ENCODE data around the gene HLCS.
A peak's percentile ranks its signal among the peaks of the same experiment; 100 is the strongest.

The HLCS gene

DNA sequence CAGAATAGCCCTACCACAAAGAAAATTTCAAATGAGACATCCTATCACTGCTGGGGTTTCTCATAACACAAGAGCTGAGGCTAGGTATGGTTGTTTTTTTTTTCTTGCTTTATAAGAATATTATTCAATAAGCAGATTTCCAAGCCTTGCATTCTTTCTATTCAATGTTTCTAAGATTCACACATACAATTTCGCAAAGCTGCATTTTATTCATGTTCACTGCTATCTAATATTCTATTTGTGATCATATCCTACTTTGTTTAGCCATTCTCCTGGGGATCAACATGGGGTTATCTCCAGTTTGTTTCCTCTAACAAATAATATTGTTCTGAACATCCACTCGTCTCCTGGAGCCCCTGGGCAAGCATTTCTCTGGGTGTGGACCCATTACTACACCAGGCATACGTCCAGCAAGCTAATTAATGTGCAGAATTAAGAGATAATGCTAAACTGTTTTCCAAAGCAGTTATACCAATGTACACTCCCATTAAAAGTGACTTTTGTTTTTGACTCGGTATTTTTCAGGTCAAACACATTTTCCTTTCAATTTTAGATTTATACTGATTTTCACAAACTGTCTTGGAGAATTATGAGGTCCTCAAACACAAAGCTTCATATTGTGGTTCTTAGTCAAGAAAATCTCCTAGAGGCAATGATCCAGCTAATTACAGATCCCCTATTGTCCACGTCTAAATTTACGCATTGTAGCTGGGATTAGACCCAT, 15.7 kb upstream of the HLCS start:
- peaks cover 10% of the 10 kb centered on the region for H3K4me1 ChIP-seq (ENCODE audit: insufficient read depth, low read length)
- no peaks in the 10 kb centered on the region for H3K9me3 ChIP-seq (ENCODE audit: insufficient read depth, low read depth, low read length)
- H3K36me3 ChIP-seq (ENCODE audit: insufficient read depth, low read length) = no peaks in the 10 kb centered on the region
- whole genome bisulfite sequencing = 75% methylated on average over 6 of the region's 6 CpGs
- H3K27me3 ChIP-seq (ENCODE audit: insufficient read depth, low read length) = peaks cover 31% of the 10 kb centered on the region
- H3K4me3 ChIP-seq (ENCODE audit: low read length) = no peak overlapping the region
- no peak overlapping the region for H3K9ac ChIP-seq (ENCODE audit: low read depth, low read length)
- no peak overlapping the region for H3K27ac ChIP-seq (ENCODE audit: low read depth, low read length)

DNA sequence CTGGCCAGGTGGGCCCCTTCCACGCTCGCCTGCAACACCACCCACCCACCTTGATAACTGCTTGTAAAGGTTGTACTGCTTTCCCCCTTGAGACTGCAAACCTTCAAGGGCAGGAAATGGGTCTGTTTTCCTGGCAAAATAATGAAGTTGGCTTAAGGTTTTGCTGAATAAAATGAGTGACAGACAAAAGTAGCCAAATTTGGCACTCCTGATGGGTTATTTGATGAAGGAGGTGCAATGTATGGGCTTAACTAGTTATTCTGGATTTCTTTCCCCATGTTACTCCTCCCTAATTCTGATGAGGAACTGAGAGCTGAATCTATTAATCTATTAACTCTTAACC, 14.6 kb upstream of the HLCS start:
- Histone ChIP-seq H3K4me1 (ENCODE audit: insufficient read depth, low read length) (peaks cover 11% of the 10 kb centered on the region), H3K4me3 (ENCODE audit: low read length) (peak overlapping the region; percentile 64), H3K27ac (ENCODE audit: low read depth, low read length) (no peak overlapping the region), H3K36me3 (ENCODE audit: insufficient read depth, low read length) (no peaks in the 10 kb centered on the region), H3K9ac (ENCODE audit: low read depth, low read length) (peak overlapping the region; percentile 28; the same call in 1 of the 2 replicates), H3K27me3 (ENCODE audit: insufficient read depth, low read length) (peaks cover 31% of the 10 kb centered on the region), H3K9me3 (ENCODE audit: insufficient read depth, low read depth, low read length) (no peaks in the 10 kb centered on the region)
- WGBS = 0% methylated on average over 2 of the region's 2 CpGs

DNA sequence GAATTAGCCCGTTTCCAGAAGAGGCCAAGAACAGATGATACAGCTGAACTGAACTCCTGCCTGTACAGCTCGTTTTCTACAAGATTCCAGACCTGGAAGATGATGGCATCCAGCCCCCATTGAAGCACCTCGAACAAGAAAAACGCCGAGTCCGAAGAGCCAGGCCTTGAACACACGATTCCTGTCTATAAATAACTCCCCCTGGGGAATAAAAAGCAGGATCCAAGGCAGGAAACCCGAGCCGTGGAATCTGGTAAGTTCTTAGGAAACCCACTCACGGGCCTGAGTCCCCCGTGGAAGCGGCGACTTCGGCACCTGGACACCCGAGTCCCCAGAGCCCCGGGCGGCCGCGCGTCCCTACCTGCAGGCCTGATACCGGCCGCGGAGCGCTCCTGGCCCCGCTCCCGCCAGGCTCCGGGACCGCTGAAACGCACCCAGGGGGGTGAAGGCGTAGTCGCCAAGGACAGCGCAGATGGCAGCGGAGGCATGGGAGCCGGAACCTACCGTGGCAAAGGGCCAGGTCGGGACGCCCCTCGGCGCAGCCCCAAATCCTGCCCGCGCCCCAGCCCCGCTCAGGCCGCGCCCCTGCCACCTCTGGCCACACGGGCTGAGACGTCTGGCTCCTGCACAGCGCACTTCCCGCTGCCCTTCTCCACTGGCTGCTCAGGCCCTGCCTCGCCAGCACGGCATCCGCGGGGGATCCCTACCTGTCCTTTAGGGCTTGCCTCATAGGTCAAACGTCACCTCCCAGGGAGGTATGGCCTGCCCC, 14.0 kb upstream of the HLCS start:
- Histone ChIP-seq H3K27ac (ENCODE audit: low read depth, low read length) (no peak overlapping the region), H3K9me3 (ENCODE audit: insufficient read depth, low read depth, low read length) (no peaks in the 10 kb centered on the region), H3K4me1 (ENCODE audit: insufficient read depth, low read length) (peaks cover 11% of the 10 kb centered on the region), H3K27me3 (ENCODE audit: insufficient read depth, low read length) (peaks cover 31% of the 10 kb centered on the region), H3K9ac (ENCODE audit: low read depth, low read length) (peak overlapping the region; percentile 28; the same call in 1 of the 2 replicates), H3K4me3 (ENCODE audit: low read length) (peak overlapping the region; percentile 64), H3K36me3 (ENCODE audit: insufficient read depth, low read length) (no peaks in the 10 kb centered on the region)
- WGBS = 13% methylated on average over 53 of the region's 53 CpGs

DNA sequence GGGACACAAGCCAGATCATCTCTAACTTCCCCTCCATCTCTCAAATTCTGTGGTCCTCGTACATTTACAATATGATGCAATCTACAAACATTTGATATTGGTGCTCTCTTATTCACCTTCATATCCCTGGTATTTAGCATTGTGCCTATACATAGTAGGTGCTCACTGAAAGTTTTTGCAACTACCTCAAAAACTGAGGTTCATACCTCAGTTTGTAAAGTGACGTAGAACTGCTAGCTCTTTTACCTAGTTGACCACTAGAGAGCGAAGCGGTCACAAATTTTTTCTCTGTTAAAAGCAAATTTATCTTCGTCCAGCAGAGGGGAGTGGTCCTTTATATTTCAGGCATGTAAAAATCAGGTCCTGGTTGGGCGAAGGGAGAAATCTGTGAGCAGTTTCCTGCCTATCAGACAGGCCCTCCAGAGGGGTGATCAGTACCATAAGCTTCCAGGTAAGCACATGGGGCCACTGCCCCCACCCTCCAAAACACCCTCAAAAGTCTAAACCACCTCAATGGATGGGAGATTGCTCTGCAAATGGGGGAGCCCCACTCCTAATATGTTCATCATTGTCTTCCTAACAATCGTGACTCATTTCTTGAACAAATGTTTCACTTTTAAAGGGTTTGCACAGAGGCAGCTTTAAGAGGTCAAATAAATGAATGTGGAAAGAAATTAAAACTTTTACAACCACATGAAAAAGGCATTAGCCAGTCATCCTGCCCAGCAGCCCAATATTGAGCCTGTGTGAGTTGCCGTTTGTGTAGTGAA, 10.6 kb upstream of the HLCS start:
- Histone ChIP-seq H3K4me3 (ENCODE audit: low read length) (no peak overlapping the region), H3K36me3 (ENCODE audit: insufficient read depth, low read length) (no peaks in the 10 kb centered on the region), H3K4me1 (ENCODE audit: insufficient read depth, low read length) (peaks cover 11% of the 10 kb centered on the region), H3K9me3 (ENCODE audit: insufficient read depth, low read depth, low read length) (no peaks in the 10 kb centered on the region), H3K27me3 (ENCODE audit: insufficient read depth, low read length) (peaks cover 28% of the 10 kb centered on the region), H3K9ac (ENCODE audit: low read depth, low read length) (no peak overlapping the region), H3K27ac (ENCODE audit: low read depth, low read length) (no peak overlapping the region)
- WGBS = 51% methylated on average over 8 of the region's 8 CpGs

DNA sequence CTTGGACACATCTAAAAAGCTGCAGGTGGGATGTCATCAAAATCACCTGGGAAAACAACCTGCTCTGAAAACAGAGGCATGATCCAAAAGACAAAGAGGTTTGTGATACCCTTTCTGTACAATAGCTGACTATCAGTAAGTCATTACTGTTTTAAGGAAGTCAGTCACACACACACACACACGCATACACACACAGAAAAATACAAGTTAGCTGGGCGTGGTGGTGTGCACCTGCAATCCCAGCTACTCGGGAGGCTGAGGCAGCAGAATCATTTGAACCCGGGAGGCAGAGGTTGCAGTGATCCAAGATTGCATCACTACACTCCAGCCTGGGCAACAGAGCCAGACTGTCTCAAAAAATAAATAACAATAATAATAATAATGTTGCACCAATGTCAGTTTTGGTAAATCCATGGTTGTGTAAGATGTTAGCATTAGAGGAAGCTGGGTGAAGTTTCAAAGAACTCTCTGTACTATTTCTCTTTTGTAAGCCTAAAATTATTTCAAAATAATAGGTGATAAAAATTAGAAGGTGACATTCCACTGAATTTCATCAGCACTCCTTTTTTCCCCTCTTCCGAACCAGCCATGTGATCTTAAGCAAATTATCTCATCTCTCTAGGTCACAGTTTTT, 9.9 kb upstream of the HLCS start:
- Histone ChIP-seq H3K9ac (ENCODE audit: low read depth, low read length) (no peak overlapping the region), H3K36me3 (ENCODE audit: insufficient read depth, low read length) (no peaks in the 10 kb centered on the region), H3K27ac (ENCODE audit: low read depth, low read length) (no peak overlapping the region), H3K4me3 (ENCODE audit: low read length) (no peak overlapping the region), H3K27me3 (ENCODE audit: insufficient read depth, low read length) (peaks cover 21% of the 10 kb centered on the region), H3K9me3 (ENCODE audit: insufficient read depth, low read depth, low read length) (no peaks in the 10 kb centered on the region), H3K4me1 (ENCODE audit: insufficient read depth, low read length) (peaks cover 11% of the 10 kb centered on the region)
- WGBS = 89% methylated on average over 5 of the region's 5 CpGs

DNA sequence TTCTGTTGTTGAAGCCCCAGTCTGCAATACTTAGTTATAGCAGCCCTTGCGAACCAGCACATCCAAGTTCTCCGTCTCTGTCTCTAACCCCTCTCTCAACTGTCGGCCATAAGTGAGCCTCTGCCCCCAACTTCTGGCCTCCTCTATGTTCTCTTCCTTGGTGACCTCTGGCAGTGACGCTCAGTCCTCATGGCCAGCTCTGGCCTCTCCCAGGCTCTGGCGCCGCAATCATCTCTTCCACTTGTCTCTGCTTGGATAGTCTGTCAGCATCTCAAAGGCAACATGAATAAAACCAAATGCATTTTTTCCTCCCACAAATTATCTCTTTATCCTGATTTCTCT, 8.4 kb upstream of the HLCS start:
- no peak overlapping the region for H3K4me3 ChIP-seq (ENCODE audit: low read length)
- no peak overlapping the region for H3K27ac ChIP-seq (ENCODE audit: low read depth, low read length)
- H3K4me1 ChIP-seq (ENCODE audit: insufficient read depth, low read length) = peaks cover 6% of the 10 kb centered on the region
- 87% methylated on average over 6 of the region's 6 CpGs for WGBS
- no peaks in the 10 kb centered on the region for H3K36me3 ChIP-seq (ENCODE audit: insufficient read depth, low read length)
- no peak overlapping the region for H3K9ac ChIP-seq (ENCODE audit: low read depth, low read length)
- H3K27me3 ChIP-seq (ENCODE audit: insufficient read depth, low read length) = peaks cover 6% of the 10 kb centered on the region
- H3K9me3 ChIP-seq (ENCODE audit: insufficient read depth, low read depth, low read length) = no peaks in the 10 kb centered on the region

DNA sequence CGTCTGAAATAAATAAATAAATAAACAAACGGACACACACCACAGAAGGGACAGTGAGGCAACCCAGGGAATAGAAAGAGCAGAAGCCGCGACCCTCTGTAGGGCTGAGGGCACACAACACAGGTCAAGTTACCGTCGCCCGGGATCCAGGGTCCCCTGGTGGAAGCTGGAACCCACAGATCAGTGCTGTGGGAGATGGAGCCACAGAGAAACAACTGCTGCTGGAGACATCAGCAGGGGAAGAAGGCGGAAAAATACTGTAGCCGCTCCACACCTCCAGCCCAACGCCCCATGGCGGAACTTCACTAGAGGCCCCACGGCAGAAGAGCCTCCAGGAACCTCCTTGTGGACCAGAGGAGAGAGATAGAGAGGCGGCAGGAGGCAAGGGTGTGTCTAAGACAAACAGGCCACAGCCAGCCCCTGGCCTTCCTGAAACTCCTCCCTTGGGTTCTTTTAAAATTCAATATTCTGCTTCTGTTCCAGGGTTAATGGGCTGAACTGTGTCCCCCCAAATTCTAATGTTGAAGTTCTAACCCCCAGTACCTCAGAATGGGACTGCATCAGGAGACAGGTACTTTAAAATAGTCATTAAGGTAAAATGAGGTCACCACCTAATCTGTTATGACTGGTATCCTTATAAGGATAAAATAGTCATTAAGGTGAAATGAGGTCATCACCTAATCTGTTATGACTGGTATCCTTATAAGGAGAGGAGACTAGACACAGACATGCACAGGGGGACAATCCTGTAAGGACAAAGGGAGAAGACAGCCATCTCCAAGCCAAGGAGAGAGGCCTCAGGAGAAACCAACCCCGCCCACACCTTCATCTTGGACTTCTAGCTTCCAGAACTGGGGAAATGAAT, 7.7 kb upstream of the HLCS start:
- Histone ChIP-seq H3K9ac (ENCODE audit: low read depth, low read length) (no peak overlapping the region), H3K27me3 (ENCODE audit: insufficient read depth, low read length) (no peaks in the 10 kb centered on the region), H3K4me3 (ENCODE audit: low read length) (no peak overlapping the region), H3K27ac (ENCODE audit: low read depth, low read length) (no peak overlapping the region), H3K36me3 (ENCODE audit: insufficient read depth, low read length) (no peaks in the 10 kb centered on the region), H3K4me1 (ENCODE audit: insufficient read depth, low read length) (peaks cover 6% of the 10 kb centered on the region), H3K9me3 (ENCODE audit: insufficient read depth, low read depth, low read length) (no peaks in the 10 kb centered on the region)
- 89% methylated on average over 14 of the region's 14 CpGs for WGBS

DNA sequence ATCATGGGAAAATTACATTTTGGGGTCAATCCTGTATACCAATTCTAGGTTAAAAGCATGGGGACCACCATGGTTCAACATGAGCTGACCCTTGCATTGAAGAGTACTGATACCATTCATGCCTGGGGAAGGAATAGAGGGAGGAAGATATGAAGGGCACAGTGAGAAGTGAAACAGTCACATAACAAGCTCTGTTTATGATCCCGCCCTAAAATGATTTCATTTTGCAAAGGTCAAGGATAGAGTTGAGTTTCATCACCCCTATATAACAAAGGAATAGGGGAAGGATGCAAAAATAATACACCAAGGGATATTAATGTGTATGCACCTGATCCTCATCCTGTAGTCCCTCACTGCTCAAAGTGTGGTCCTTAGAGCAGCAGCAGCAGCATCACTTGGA, 2.5 kb upstream of the HLCS start:
- Histone ChIP-seq H3K9ac (ENCODE audit: low read depth, low read length) (no peak overlapping the region), H3K4me1 (ENCODE audit: insufficient read depth, low read length) (0 out of 2 replicates have a peak, but pooled peaks cover 6% of the 10 kb centered on the region), H3K36me3 (ENCODE audit: insufficient read depth, low read length) (no peaks in the 10 kb centered on the region), H3K27me3 (ENCODE audit: insufficient read depth, low read length) (no peaks in the 10 kb centered on the region), H3K27ac (ENCODE audit: low read depth, low read length) (no peak overlapping the region), H3K4me3 (ENCODE audit: low read length) (no peak overlapping the region), H3K9me3 (ENCODE audit: insufficient read depth, low read depth, low read length) (no peaks in the 10 kb centered on the region)
- WGBS = no CpG with 5 or more reads among the region's 1 CpG

DNA sequence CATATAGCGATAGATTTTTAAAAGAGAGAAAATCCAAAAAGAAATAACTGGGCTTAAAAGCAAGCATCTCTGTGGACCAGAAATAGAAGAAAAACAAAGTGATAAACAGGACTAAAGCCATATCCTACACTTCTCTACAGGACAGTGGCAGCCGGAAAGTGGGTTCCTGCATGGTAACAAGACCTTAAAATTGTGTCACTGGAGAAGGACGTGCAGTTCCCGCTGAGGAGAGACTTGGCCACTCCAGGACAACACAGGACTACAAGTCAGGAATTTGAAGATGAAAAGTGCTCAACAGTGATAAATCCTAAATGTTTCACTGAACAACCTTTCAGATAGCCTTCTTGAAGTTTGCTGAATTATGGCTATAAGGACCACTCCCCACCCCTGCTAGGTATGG, 1.9 kb upstream of the HLCS start:
- WGBS = 81% methylated on average over 4 of the region's 4 CpGs
- Histone ChIP-seq H3K4me1 (ENCODE audit: insufficient read depth, low read length) (0 out of 2 replicates have a peak, but pooled peaks cover 6% of the 10 kb centered on the region), H3K27ac (ENCODE audit: low read depth, low read length) (no peak overlapping the region), H3K36me3 (ENCODE audit: insufficient read depth, low read length) (no peaks in the 10 kb centered on the region), H3K9ac (ENCODE audit: low read depth, low read length) (no peak overlapping the region), H3K9me3 (ENCODE audit: insufficient read depth, low read depth, low read length) (no peaks in the 10 kb centered on the region), H3K4me3 (ENCODE audit: low read length) (no peak overlapping the region), H3K27me3 (ENCODE audit: insufficient read depth, low read length) (no peaks in the 10 kb centered on the region)
